Stimulated activated CD4-positive, alpha-beta T cell treated with anti-CD3 and anti-CD28 coated beads, Interleukin-1b, Interleukin-23, amount 100 ng/mL, for 24 hours (primary cell): ENCODE results near the gene PROCA1.
A peak's percentile ranks its signal among the peaks of the same experiment; 100 is the strongest.
"Not testable (repeated sequence)": the region's sequence is repeated elsewhere in the genome, so short reads cannot be mapped to it uniquely, and the experiment has no call there.

Experiments
- DNase-seq, 4 experiments: peaks; one replicate each; pipeline ENCODE4 v3.0.0-alpha.2; 2020; ENCODE audit warnings: low read depth in 4 of 4, low spot score in 1 of 4

PROCA1 gene

DNA sequence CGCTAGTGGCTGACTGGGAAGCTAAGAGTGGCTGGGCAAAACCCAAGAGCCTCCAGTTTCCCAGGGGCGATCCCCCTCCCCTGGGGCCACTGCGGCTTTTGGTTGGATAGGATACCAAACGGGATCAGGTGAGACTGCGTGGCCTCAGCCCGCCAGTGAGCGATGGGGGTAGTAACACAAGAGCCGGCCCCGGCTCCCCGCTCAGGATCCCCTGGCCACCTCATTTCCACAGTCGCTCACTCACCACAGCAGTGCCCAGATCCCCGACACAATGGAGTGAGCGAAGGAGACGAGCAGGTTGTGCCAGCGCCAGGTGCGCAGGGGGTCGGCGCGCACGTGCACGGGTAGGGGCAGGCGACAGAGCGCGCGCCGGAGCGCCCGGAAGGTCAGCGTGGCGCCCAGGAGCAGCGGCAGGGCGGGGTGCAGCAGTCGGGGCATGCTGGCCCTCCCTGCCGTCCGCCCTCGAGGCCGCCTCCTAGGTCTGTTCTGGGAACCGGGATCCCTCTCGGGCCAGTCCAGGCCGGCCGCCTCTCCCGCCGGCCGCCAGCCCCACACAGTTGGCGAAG lies 14.1 kb upstream of the PROCA1 start:
- peak in 1 of 4 experiments; percentile 55 for DNase-seq

DNA sequence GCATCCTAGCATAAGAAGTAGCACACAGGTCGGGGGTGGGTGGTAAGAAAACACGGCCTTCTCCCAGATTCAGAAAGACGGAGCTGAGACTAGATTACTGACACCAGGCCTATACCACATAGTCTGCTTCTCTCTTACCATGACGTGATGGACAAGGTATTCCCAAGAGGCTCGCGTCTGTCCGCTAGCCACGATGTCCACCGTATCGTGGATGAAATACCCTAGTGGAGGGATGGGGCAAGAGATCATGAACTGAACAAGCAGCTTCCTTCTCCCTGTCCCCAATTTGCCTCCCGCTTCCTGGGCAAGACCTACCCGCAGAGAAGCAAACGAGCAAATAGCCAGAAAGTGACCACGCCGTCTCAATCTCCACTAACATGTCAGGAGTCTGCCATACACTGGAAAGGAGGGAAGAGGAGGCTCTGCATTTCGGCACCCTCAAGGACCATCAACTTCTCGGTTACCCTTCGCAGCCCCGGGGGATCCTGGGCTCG lies 13.5 kb upstream of the PROCA1 start:
- no peak for DNase-seq

DNA sequence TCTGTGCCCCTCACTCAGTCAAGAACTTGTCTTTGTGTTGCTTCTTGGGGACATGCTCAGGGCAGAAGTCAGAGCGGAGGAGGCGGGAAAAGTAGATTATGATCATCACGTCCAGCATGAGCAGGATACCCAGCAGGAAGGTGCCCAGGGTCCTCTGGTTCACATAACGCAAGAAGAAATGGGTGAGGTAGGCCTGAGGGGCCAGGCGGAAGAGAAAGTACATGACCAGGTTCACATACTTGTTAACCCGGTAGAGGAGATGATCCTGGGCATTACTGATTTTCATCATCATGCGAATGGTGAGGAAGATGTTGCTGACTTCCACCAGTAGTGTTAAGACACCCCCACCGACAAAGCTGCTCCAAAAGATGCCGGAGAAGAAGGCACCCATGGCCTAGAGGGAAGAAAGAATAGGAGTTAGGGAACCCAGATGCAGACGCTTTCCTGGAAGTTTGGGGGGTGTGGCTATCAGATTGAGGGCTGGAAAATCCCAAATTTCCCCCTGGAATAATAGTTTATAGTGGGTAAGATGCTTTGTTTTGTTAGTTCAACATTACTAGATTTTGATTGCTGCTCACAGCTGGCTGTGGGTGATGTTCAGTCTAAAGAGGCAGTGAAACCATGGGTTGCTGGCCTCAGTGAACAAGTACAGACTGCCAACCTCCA lies 12.9 kb upstream of the PROCA1 start:
- DNase-seq, result no peak

DNA sequence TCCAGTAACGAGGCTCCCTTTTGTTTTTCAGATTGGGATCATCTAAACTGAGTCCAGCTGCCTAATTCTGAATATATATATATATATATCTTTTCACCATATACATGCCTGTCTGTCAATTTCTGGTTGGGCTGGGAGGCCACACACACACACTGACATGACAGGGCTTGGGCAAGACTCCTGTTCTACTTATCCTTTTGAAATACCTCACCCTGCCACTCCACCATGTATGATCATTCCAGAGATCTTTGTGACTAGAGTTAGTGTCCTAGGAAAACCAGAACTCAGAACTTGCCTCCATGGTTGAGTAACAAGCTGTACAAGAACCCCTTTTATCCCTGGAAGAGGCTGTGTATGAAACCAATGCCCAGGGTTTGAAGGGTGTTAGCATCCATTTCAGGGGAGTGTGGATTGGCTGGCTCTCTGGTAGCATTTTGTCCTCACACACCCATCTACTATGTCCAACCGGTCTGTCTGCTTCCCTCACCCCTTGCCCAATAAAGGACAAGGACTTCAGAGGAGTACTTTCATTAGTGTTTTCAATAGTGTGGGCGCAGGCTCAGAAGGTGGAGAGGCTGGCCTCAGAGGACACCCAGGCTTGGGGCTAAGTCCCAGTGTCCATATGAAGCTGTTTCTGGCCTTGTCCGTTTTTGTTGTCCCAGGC lies 12.3 kb upstream of the PROCA1 start:
- not testable (repeated sequence) for DNase-seq

DNA sequence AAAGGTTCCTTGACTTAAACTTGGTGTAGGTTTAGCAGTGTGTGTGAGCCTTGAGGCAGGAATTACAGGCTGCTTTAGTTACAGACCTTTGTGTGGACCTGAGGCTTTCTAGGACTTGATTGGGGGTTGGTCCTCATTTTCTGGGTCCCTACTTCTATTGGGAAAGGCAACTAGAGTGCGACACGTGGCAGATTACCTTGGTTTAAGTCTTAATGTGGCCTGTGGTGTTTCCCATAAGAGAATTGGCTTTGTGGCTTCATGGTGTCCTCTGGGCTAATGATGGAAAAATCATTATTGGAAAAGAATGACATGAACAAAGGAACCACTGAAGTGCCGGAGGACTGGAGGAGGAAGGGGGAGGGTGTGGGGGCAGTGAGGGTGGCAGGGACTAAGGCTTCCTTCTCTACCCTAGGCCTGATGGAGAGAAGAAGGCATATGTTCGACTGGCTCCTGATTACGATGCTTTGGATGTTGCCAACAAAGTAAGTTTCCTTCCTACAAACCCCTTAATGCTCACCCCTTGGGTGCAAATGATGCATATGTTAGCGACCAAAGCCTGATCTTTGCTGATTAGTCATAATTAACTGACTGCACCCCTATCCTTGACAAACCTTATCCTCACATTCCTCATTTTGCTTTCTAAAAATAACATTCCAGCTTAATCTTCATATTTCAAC lies 11.6 kb upstream of the PROCA1 start:
- DNase-seq, result no peak

DNA sequence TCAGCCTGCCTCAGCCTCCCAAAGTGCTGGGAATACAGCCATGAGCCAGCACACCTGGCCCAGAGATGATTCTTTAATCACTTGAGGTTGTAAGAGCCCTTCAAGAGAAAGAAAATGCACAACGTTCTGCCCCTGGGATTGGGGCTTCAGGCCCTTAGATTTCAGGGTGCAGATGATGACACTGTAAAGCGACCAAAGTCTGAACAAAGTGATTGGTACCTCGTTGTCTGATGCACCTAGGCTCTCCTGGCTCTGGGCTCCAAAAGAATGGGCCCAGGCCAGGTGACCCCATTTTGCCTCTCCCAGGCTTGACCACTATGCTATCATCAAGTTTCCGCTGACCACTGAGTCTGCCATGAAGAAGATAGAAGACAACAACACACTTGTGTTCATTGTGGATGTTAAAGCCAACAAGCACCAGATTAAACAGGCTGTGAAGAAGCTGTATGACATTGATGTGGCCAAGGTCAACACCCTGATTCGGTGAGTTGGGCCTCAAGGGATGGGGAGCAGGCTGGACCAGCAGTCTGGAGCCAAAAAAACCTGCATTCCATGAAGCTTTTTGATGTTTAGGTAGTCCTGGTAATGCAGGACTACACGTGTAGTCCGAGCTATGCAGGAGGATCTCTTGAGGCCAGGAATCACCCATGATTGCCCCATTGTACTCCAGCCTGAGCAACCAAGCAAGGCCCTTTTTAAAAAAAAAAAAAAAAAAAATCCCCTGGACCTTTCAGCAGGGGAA lies 10.9 kb upstream of the PROCA1 start:
- DNase-seq, result no peak

DNA sequence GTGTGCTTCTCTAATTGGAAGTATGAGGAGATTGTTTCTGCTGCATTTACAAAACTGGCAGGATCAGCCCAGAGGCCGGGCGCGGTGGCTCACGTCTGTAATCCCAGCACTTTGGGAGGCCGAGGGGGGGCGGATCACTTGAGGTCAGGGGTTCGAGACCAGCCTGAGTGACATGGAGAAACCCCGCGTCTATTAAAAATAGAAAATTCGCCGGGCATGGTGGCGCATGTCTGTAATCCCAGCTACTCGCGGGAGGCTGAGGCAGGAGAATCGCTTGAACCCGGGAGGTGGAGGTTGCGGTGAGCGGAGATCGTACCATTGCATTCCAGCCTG lies 9.3 kb upstream of the PROCA1 start:
- not testable (repeated sequence) for DNase-seq

DNA sequence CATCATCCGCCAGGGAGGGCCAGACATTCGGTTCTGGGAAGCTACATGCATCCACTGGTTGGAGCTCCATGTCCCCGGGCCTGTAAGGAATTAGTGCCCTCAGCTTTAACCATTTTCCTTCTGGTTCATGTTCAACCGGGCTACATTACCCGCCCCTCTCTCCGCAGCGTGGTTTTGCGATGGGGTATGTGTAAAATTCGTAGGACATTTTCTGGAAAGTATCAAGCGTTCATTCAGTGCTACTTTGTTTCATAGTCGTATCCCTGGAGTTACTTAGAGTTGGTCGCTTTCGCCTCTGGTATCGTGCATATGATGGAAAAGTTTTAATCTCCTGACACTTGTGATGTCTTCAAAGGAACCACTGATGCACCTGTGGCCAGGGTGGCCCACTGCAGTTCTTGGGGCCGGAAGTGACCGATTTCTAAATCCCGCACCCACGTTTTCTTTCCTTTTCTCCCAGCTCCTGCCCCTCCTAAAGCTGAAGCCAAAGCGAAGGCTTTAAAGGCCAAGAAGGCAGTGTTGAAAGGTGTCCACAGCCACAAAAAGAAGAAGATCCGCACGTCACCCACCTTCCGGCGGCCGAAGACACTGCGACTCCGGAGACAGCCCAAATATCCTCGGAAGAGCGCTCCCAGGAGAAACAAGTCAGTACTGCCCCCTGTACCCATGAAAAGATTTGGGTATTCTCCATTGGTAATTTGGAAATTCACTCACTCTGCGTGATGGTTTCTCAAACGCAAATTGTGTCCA lies 8.7 kb upstream of the PROCA1 start:
- no peak for DNase-seq

DNA sequence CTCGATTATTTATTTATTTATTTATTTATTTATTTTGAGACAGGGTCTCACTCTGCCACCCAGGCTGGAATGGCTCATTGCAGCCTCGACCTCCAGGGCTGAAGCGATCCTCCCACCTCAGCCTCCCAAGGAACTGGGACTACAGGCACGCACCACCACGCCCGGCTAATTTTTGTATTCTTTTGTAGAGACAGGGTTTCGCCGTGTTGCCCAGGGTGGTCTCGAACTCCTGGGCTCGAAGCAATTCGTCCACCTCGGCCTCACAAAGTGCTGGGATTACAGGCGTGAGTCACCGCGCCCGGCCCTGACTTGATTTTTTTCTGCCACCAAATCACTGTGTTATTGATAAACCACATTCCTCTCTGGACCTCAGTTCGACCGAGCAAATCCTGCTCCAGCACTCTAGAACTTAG lies 7.3 kb upstream of the PROCA1 start:
- DNase-seq, result no peak

DNA sequence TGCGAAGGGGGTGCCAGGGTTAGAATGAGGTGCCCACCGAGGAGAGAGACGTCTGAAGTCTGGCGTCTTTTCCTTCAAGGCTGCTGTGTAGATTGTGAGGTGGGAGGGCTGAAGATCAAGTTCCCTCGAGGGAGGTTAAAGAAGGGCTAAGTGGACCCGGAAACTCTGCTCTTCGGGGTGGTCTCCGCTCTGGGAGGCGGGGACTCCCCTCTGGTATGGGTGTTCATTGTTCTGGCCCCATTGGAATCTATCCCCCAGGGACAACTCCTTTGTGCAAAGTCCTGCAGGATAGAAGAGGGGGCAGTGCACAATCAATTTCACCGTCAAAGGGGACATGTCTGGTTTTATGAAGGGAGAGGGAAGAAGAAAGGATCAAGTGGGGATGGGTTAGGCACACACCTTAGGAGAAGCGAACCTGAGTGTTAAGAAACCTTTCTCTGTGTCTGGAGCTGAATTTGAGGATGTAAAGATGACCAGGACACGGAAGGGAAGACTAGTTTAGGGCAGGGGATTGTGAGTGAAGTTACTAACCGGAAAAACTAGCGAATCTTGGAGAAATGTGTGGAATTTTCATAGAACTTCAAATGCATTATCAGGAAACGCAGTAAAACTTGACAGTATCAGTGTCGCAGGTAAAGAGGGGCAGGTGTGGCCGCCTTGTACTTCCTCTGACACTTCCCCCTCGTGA lies 6.8 kb upstream of the PROCA1 start:
- DNase-seq, result no peak

DNA sequence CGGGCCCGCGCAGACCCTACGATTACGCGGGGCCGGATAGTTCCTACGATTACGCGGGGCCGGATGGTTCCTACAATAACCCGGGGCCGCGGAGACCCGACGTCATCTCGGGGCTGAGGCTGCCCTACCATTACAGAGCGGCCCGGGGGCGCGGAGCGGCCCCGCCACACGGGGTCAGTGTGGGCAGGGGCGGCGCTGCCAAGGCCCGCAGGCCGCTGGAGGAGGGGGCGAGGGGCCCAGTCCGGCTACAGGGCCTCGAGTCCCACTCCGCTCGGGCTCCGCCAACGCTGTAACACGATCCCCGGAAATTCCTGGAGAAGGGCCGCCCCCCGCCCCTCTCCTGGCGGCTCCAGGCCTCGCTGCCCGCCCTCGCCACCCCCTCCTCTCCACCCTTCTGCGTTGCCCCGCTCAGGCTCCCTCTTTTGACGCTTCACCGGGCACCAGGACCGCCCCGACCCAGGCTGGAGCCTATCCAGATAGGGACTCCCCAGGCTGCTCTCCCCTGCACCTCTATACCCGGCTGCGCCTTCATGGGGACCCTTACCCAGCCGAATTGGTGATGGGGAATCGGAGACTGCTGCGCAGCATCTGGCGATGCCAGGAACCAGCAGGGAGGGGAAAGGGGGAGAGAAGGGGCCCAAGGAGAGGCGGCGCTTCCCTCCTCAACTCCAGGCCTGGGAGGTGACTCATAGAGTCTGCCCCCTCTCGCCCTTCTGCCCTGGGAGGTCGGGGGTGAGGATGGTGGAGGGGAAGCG lies 6.1 kb upstream of the PROCA1 start, which contains the start of gene RAB34:
Gene RAB34 (minus strand): TSS at position 291 of the 755 bp plus-strand sequence. CDS start 602 bp downstream, outside the sequence.
- DNase-seq, result peak in 2 of 4 experiments; percentile 33 to 37

DNA sequence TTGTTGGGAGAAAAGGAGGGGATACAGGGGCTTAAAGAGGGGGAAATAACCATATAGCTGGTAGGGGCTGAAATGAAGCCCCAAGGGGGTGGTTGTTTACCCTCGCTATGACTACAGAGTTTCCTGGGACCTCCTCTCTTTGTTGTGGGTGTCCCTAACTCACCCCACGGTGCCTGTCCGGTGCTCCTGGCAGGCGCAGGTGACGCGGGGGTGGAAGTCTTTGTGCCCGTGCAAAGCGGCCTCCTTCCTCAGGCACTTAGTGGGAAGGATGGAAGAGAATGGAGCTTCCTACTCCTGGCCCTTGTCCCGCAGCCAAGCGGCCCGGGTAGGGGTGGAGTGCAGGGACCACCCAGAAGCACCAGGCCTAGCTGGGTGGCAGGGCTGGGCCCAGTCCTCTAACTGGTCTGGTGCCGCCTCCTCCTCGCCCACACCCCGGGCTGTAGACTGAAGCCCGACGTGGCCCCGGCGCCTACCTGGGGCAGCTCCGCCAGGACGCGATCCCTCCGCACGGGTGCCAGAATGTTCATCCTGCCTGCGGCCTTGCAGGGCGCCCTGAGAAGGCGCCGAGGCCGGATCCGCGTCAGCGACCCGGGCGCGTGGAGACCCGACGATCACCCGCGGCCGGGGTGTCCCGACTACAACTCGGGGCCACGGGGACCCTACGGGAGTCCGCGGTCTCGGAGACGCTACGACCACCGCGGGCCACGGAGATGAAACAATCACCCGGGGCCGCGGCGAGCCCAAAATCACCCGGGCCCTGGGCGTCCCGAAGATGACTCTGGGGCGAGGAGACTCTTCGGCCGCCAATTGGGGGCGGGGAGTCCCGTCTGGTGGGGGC lies 5.3 kb upstream of the PROCA1 start:
- DNase-seq, result peak in 1 of 4 experiments; percentile 28

DNA sequence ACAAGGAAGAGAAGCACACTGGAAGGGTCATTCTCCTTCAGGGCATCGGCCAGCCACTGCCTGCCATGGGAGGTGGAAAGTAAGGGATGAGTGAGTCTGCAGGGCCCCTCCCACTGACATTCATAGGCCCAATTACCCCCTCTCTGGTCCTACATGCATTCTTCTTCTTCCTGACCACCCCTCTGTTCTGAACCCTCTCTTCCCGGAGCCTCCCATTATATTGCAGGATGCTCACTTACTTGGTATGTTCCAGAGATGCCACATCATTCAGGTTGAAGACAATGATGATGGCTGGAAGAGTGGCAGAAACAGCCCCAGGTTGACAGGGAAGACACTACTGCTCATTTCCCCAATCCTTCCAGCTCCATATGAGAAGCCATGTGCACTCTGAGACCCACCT lies 3.5 kb upstream of the PROCA1 start:
- DNase-seq, result no peak

DNA sequence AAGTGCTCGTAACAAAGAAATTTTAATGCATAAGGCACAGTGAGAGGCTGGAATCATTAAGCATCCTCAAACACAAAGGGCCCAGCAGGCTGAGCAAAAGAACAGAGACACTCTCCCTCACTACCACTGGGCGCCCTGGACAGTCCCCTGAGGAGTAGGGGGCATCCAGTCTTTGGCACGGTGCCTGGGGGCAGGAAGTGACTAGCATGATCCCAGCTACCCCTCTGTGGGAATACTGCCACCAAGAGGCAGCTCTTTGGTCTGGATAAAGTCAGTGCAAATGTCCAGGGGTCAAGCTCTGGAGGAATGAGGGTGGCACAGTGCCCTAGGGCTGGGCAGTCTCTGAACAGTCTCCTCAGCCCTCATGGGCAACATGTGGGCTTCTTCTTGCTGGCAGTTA lies 2.6 kb upstream of the PROCA1 start:
- DNase-seq, result no peak

DNA sequence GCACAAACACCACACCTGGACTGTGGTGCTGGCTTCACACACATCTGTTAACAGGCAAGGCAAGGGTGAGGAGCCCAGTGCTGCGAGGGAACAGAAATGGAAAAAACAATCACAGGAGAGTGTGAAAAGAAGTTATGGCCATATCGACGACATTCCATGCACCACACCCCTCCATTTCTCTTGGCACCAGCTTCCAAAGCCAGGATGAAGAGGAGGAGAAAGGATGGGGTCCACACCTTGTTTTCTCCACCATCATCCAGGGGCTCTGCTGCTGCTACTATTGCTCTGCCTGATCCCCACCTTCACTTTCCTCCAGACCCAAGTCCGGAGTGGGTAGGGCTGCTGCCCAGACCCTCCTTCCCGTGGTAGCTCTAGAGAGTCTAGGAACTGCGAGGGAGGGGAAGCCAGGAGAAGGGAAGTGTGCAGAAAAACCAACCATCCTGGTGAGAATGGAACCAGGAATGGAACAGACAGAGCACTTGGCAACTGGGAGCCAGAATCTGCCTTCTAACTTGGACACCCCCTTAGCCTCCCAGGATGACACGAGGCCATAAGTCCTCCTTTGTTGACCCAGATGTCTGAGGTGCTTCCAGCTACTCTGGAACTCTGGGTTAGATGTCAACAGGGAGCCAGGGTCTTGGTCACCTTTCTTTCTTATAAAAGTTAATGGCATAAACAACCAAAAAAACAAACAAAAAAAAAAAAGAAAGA lies 1.2 kb upstream of the PROCA1 start:
- no peak for DNase-seq

DNA sequence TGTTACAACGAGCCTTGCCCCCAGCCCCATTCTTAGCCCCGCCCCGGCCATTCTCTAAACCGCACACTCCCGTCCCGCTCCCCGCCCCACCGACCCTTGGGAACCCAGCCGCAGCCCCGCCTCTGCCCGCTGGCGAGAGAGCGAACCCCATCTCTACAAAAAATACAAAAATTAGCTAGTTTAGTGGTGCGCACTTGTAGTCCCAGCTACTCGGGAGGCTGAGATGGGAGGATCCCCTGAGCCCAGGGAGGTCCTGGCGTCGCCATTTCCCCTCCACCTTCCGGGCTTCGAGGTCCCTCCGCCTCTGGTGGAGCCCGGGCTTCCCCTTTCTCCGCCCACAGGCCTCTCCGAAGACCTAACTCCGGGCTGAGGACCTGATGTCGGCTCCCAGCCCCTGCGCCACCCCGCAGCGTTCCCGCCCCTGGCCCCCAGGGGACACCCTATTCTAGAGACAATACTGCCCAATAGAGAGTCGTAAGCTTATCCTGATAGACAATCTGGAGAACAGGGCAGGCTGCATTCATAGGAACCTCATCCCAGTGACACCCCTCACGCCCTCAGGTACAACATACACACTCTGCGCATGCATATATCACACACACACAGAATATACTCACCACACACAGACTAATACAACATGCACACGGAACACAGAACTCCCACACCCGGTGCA lies 480 bp upstream of the PROCA1 start:
- peak in 2 of 4 experiments; percentile 58 to 61 for DNase-seq
